ENCODE data around the gene CLCN5.

CLCN5 gene

DNA sequence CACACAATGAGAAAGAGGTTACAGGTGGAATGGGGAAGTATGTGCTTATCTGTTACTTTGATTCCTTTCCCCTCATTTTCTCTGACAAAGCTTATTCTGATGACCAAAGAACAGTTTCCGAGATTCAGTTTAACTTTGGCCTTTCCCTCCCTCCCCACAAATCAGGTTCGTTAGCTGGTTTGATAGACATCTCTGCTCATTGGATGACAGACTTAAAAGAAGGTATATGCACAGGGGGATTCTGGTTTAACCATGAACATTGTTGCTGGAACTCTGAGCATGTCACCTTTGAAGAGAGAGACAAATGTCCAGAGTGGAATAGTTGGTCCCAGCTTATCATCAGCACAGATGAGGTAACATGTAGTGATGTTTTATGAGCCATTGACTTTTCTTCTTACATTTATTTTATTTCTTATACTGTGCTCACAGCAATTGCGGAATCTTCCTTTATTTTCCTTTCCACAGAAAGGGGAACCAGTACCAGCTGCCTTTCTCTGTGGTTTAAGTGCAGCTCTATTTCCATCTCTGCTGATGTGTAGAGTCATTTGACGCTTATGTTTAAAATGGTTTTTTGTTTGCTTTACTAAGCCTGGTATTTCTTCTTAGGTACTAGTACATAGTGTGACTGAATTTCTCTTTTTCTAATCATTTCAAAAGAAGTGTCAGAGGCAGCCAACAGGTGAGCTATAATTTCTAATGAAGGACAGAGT is 153.4 kb downstream of the CLCN5 start:
- Histone ChIP-seq H3K4me2 (ENCODE audit: insufficient read depth, low read length) (no peak overlapping the region), H2AFZ (ENCODE audit: low read depth, low read length) (no peak overlapping the region), H3K4me3 (ENCODE audit: low read depth in 1 of 2, low read length in 2 of 2) (no peak overlapping the region), H3K36me3 (ENCODE audit: insufficient read depth, low read length) (no peaks in the 10 kb centered on the region), H3K9ac (ENCODE audit: low read depth, low read length) (no peak overlapping the region), H3K27ac (ENCODE audit: low read length) (no peak overlapping the region), H3K79me2 (ENCODE audit: insufficient read depth, low read length) (no peaks in the 10 kb centered on the region), H3K4me1 (ENCODE audit: insufficient read depth, low read length) (no peaks in the 10 kb centered on the region), H3K9me3 (ENCODE audit: insufficient read depth, low read length, severe bottlenecking) (no peaks in the 10 kb centered on the region), H3K27me3 (ENCODE audit: insufficient read depth, low read length, poor library complexity) (no peaks in the 10 kb centered on the region), H4K20me1 (ENCODE audit: insufficient read depth, low read length) (no peaks in the 10 kb centered on the region)
- no peak for DNase-seq
- TF ChIP-seq EZH2 (IDR thresholded peaks at IDR 0.05; ENCODE audit: borderline replicate concordance, low read depth, low read length, severe bottlenecking), result no peak
- TF ChIP-seq, protein P1, sequence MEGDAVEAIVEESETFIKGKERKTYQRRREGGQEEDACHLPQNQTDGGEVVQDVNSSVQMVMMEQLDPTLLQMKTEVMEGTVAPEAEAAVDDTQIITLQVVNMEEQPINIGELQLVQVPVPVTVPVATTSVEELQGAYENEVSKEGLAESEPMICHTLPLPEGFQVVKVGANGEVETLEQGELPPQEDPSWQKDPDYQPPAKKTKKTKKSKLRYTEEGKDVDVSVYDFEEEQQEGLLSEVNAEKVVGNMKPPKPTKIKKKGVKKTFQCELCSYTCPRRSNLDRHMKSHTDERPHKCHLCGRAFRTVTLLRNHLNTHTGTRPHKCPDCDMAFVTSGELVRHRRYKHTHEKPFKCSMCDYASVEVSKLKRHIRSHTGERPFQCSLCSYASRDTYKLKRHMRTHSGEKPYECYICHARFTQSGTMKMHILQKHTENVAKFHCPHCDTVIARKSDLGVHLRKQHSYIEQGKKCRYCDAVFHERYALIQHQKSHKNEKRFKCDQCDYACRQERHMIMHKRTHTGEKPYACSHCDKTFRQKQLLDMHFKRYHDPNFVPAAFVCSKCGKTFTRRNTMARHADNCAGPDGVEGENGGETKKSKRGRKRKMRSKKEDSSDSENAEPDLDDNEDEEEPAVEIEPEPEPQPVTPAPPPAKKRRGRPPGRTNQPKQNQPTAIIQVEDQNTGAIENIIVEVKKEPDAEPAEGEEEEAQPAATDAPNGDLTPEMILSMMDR (IDR thresholded peaks at IDR 0.05; ENCODE audit: borderline replicate concordance, extremely low read depth, low read length, poor library complexity, severe bottlenecking), result no peak
- no peak for ATAC-seq (ENCODE audit: insufficient read depth, low read depth)

DNA sequence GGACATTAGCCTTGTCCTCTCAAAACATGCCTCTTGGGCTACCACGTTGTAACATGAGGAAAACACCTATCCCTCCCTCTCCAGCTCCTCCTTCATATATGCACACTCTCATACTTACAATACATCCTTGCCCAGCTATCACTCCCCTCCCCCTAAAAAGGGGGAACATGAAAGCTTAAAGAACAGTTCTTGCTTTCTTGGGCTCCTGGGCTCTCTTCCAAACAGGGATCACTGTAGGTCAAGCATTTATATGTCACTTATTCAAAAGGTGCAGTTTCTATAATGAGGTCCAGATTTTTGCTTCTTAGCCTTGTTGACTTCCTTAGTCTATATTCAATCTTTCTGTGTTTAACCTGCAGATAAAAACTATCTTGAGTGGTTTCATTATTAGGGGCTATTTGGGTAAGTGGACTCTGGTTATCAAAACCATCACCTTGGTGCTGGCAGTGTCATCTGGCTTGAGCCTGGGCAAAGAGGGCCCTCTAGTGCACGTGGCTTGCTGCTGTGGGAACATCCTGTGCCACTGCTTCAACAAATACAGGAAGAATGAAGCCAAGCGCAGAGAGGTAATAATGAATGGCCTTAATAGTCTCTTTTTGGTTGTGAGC is 159.0 kb downstream of the CLCN5 start:
- Histone ChIP-seq H3K4me2 (ENCODE audit: insufficient read depth, low read length) (no peak overlapping the region), H3K4me1 (ENCODE audit: insufficient read depth, low read length) (no peaks in the 10 kb centered on the region), H3K79me2 (ENCODE audit: insufficient read depth, low read length) (no peaks in the 10 kb centered on the region), H3K9me3 (ENCODE audit: insufficient read depth, low read length, severe bottlenecking) (no peaks in the 10 kb centered on the region), H3K27ac (ENCODE audit: low read length) (no peak overlapping the region), H2AFZ (ENCODE audit: low read depth, low read length) (no peak overlapping the region), H3K4me3 (ENCODE audit: low read depth in 1 of 2, low read length in 2 of 2) (no peak overlapping the region), H3K9ac (ENCODE audit: low read depth, low read length) (no peak overlapping the region), H3K36me3 (ENCODE audit: insufficient read depth, low read length) (no peaks in the 10 kb centered on the region), H4K20me1 (ENCODE audit: insufficient read depth, low read length) (no peaks in the 10 kb centered on the region), H3K27me3 (ENCODE audit: insufficient read depth, low read length, poor library complexity) (no peaks in the 10 kb centered on the region)
- TF ChIP-seq, protein P1 (IDR thresholded peaks at IDR 0.05; ENCODE audit: borderline replicate concordance, extremely low read depth, low read length, poor library complexity, severe bottlenecking), result no peak
- TF ChIP-seq EZH2 (IDR thresholded peaks at IDR 0.05; ENCODE audit: borderline replicate concordance, low read depth, low read length, severe bottlenecking), result no peak
- DNase-seq (no peak), ATAC-seq (ENCODE audit: insufficient read depth, low read depth) (no peak)

DNA sequence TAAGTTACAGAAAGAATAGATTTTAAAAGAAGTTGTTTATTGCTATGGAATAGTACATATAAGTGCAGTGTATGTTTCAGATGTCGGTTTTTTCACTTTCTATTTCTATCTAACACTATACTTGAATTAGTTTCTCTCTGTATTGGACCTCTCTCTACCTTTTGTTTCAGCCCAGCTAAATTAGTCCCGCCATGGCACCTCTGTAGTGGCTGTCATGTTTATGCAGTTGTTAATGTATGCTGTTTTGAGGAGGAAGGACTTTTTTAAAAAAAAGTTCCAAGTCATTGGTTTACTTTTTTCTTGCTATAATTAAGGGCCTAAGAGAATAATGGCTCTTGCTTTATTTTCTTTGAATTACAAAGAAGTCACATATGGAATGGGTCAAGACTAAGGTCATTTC is 160.3 kb downstream of the CLCN5 start:
- no peak overlapping the region for H3K9ac ChIP-seq (ENCODE audit: low read depth, low read length)
- H3K79me2 ChIP-seq (ENCODE audit: insufficient read depth, low read length), result no peaks in the 10 kb centered on the region
- no peak for DNase-seq
- H3K27me3 ChIP-seq (ENCODE audit: insufficient read depth, low read length, poor library complexity), result no peaks in the 10 kb centered on the region
- no peak for ATAC-seq (ENCODE audit: insufficient read depth, low read depth)
- no peak overlapping the region for H3K4me2 ChIP-seq (ENCODE audit: insufficient read depth, low read length)
- no peak overlapping the region for H3K4me3 ChIP-seq (ENCODE audit: low read depth in 1 of 2, low read length in 2 of 2)
- no peaks in the 10 kb centered on the region for H3K36me3 ChIP-seq (ENCODE audit: insufficient read depth, low read length)
- no peak overlapping the region for H3K27ac ChIP-seq (ENCODE audit: low read length)
- TF ChIP-seq, protein P1 (IDR thresholded peaks at IDR 0.05; ENCODE audit: borderline replicate concordance, extremely low read depth, low read length, poor library complexity, severe bottlenecking), result no peak
- TF ChIP-seq EZH2 (IDR thresholded peaks at IDR 0.05; ENCODE audit: borderline replicate concordance, low read depth, low read length, severe bottlenecking), result no peak
- H2AFZ ChIP-seq (ENCODE audit: low read depth, low read length), result no peak overlapping the region
- no peaks in the 10 kb centered on the region for H4K20me1 ChIP-seq (ENCODE audit: insufficient read depth, low read length)
- no peaks in the 10 kb centered on the region for H3K9me3 ChIP-seq (ENCODE audit: insufficient read depth, low read length, severe bottlenecking)
- H3K4me1 ChIP-seq (ENCODE audit: insufficient read depth, low read length), result no peaks in the 10 kb centered on the region

Data from DND-41 (cell line).